Measurements from ENCODE around the gene ETV6.

DNA sequence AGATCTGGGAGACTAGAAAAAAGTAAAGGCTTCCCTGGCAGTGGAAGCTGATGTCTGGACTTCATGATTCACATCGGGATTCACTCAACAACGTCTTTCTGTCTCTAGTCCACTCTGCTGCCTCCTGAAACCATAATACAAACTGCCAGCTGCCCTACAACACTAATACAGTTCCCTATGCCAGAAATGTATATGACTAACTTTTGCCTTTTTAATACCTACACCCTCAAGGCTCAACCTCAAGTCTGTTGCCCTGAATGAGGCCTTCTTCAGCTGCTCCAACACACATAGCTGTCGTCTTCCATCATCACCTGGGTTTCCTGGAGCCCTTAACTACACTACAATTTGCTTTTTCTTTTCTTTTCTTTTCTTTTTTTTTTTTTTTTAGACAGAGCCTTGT is 238.6 kb downstream of the ETV6 start:
- TF ChIP-seq ZNF274 (IDR thresholded peaks at IDR 0.05; ENCODE audit: low read depth, low read length), result no peak
- no peak for TF ChIP-seq SUZ12 (IDR thresholded peaks at IDR 0.05; ENCODE audit: extremely low read depth, insufficient read depth, insufficient read length)
- no peak for TF ChIP-seq YY1 (IDR thresholded peaks at IDR 0.05; ENCODE audit: insufficient read depth, insufficient read length)
